NCI-H2029 treated with DMSO at 0.1 percent for 48 hours (cell line): ENCODE results near the gene ABHD1.
A peak's percentile ranks its signal among the peaks of the same experiment; 100 is the strongest.

ENCODE experiments used
- DNase-seq: peaks from one replicate; lab custom pipeline; 2025; lab: John Stamatoyannopoulos, UW

ABHD1 gene

DNA sequence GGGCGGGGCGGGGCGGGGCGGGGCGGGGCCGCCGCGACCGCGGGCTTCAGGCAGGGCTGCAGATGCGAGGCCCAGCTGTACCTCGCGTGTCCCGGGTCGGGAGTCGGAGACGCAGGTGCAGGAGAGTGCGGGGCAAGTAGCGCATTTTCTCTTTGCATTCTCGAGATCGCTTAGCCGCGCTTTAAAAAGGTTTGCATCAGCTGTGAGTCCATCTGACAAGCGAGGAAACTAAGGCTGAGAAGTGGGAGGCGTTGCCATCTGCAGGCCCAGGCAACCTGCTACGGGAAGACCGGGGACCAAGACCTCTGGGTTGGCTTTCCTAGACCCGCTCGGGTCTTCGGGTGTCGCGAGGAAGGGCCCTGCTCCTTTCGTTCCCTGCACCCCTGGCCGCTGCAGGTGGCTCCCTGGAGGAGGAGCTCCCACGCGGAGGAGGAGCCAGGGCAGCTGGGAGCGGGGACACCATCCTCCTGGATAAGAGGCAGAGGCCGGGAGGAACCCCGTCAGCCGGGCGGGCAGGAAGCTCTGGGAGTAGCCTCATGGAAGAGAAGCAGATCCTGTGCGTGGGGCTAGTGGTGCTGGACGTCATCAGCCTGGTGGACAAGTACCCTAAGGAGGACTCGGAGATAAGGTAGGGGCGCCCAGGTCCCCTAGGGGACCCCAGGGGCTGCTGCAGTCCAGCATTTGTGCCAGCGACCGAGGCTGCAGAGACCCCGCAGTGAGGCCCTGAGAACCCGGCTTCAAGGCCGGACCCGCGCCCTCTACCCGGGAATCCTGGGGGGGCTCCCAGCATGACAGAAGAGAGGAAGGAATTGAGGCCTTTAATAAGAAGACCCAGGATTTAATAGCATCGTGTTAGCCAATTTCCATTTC, 36.7 kb upstream of the ABHD1 start, which contains the start of gene KHK:
Gene KHK, plus strand, starts transcription at position 49 of the 870 bp plus-strand sequence. Its CDS starts 488 bp downstream, at position 537.
- peak; percentile 18 for DNase-seq

DNA sequence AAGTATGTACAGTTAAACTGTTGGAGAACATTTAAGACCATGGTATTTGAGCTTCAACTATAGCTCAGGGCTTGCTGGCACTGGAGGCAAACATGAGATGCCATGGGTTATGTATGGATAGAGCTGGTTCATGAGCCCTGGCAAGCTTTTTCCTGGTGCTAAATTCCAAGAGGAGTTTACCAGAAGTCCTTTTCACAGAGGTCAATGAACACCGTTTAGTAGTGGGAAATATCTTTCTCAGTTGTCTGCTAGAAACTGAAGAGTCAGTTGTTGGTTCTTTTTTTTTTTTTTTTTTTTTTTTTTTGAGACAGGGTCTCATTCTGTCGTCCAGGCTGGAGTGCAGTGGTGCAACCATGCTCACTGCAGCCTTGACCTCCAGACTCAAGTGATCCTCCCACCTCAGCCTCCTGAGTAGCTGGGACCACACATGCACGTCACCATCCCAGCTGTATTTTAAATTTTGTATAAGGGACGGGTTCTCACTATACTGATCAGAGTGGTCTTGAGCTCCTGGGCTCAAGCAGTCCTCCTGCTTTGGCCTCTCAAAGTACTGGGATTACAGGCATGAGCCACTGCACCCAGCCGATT, 35.7 kb upstream of the ABHD1 start:
- DNase-seq: no peak

DNA sequence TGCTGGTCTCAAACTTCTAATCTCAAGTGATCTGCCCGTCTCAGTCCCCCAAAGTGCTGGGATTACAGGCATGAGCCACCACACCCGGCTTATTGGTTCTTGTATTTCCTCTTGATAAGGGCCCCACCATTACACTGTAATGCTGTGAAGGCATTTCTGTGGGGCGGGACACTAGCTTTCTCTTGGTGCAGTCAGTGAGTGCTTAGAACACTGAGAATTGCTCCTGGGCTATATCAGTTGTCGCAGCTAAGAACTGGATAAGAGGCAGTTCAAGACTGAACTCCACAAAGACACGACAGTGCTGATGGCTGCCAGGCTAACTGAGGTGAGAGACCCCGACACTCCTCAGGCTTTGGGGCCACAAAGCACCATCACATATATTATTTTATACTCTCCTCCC, 35.0 kb upstream of the ABHD1 start:
- no peak for DNase-seq

DNA sequence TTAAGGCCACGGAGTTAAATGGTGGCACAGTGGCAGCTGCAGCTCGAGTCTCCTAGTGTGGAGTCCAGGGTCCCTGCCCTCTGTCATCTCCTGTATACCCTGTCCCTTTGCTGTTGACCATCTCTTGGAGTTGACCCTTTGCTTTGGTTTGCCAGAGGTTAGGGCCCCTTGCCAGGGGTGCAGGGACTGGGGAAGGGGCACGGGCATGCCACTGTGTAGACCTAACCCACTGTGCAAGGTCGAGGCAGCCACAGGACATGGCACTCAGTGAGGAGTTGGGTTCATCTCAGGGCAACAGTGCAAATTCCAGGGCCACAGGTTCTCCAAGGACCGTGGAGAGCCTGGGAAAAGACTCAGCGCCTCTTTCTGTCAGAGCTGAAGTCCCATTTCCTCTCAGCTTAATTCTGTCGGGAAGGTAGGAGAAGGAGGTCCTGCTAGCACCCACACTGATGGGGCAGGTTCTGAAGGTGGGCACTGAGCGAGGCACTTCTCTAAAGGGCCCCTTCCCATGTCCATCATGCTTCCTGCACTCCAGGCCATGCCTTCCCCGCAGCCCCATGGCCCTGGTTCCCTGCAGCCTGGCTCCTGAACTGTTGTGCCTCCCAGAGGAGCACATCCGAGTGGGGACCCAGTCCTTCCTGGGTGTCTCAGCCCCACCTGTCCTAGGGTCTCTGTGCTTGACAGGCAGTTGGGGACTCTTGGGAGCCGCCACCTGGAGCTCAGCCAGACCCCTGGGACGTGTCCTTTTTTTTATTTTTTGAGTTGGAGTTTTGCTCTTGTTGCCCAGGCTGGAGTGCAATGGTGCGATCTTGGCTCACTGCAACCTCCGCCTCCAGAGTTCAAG, 34.3 kb upstream of the ABHD1 start:
- no peak for DNase-seq

DNA sequence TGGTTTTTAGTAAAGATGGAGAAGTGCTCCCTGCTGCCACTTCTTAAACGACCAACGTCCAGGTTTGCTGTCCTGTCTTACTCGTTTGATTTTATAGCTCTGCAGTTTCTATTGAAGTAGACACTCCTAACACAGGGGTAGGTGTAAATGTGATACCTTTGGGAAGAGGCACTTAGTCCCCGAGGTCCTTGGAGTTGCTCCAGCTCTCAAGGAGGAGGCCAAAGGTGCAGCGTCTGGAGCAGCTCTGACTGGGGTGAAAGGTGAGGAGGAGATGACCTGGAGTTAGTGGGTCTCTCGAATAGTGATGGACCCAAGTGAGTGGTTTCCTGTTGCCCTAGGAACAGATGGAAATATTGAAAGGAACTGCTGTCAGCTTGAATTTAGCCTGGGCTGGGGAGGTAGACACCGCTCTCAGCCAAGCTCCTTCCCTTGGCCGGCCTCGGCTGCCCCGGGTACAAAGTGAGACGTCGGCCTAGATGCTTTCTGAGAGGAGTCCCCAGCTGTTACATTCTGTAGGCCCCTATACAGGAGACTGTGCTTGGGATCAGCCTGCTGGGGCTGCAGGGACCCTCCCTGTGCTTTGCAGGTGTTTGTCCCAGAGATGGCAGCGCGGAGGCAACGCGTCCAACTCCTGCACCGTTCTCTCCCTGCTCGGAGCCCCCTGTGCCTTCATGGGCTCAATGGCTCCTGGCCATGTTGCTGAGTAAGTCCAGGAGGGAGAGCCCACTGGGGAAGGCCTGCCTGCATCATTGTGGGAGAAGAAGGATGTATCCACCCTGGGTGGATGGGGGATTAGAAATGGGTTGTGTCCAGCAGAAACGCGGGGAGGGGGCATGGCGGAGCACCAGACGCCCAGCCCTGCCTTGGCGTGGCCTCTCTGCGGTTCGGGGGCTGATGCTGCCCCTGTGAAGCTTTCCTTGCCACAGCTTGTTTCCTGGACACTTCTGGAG, 31.6 kb upstream of the ABHD1 start:
- no peak for DNase-seq

DNA sequence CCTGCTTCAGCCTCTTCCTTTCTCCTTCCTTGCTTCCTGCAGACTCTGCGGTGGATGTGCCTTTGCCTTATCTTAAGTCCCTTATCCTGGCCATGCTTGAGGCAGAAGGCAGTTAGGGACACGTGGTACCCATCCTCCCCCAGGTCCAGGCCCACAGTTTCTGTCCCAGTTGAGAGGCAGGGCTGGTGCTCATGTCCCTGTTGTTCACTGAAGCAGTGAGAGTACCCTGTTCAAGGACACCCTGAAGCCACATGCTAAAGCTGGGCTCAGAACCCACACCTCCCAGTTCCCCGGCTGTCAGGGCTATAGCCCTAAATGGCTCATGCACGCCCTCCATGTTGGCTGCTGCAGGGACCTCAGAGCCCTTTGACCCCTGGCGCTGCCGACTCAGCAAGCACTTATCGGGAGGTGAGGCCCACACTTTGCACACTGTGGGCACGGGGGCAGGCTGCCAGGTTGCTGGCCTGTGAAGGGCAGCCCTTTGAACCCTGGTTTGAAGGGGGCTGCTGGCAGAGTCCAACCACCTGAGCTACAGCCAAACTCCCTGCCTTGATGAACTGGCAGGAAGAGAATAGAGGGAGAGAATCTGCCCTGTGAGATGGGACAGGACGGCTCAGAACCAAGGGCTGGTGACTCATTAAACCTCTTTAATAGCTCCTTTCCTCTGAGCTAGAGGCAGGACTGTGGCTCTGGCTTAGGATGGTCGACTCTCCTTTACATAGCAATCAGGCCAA, 30.8 kb upstream of the ABHD1 start:
- no peak for DNase-seq

DNA sequence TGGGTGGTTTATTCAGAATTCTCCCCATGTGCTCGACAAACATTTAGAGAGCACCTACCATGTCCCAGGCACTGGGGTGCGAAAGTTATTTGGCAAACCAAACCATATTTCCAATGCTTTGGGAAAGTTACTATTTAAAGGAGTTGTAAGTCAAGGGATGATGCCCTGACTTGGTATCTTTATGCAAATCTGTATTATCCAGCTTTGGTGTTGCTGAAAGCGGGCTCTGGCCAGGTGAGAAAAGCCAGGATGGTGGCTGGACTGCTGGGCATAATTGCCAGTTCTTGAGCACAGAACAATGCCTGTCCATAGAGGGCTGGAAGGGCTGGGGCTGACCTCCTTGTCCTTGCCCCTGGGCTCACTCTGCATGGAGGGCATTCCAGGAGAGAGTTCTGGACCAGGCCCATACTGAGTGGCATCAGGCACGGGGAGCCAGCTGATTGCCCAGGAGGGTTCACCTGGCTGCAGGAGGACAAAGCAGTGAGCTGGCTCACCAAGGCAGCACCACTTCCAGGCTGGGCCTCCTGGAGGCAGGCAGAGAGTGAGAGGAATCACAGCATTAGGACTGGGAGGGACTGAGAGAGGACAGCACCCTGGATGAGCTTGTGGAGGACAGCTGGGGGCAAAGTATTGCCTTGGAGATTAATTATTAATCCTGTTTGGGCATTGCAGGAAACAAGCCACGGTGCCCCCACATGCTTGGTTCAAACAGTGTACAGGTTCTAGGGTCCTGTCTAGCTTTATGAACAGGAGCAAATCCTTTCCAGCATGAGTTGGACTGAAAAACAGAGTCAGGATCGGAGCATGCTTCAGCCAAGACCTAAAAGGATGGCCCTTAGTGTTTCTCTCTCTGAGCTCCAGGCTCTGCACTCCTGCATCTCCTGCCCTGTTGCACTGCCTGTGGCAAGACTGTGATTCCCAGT, 29.9 kb upstream of the ABHD1 start:
- DNase-seq: no peak

DNA sequence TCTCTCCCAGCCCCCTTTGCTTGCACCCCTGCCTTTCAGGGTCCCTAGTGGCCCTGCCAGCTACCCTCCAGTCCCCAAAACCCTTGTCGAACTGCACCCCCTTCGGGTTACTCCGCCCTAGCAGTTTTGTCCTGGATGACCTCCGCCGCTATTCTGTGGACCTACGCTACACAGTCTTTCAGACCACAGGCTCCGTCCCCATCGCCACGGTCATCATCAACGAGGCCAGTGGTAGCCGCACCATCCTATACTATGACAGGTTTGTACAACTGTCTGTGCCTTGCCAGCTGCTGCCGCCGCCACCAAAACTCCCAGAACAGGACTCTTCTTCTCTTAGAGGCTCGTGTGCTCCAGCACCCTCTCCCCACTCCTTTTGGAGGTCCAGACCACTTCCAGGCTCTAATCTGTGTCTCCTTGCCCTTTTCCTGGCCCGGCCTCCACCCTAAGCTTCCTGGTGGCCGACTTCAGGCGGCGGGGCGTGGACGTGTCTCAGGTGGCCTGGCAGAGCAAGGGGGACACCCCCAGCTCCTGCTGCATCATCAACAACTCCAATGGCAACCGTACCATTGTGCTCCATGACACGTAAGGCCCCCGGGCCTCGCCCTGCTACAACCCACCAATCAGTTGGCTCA, 29.1 kb upstream of the ABHD1 start:
- no peak for DNase-seq

DNA sequence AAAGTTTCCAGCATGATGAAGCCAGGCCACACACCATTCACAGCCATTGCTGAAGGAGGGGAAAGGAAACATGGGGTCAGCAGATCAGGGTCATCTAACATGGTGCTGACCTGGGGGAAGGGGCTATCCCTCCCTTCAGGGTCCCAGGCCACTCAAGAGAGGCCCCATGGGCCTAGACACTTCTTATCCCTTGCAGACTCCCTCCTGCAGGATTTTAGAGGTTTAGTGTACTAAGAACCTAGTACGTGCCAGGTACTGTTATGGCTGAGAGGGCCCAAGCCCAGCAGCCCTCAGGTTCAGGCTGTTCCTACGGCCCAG, 28.2 kb upstream of the ABHD1 start:
- DNase-seq: no peak

DNA sequence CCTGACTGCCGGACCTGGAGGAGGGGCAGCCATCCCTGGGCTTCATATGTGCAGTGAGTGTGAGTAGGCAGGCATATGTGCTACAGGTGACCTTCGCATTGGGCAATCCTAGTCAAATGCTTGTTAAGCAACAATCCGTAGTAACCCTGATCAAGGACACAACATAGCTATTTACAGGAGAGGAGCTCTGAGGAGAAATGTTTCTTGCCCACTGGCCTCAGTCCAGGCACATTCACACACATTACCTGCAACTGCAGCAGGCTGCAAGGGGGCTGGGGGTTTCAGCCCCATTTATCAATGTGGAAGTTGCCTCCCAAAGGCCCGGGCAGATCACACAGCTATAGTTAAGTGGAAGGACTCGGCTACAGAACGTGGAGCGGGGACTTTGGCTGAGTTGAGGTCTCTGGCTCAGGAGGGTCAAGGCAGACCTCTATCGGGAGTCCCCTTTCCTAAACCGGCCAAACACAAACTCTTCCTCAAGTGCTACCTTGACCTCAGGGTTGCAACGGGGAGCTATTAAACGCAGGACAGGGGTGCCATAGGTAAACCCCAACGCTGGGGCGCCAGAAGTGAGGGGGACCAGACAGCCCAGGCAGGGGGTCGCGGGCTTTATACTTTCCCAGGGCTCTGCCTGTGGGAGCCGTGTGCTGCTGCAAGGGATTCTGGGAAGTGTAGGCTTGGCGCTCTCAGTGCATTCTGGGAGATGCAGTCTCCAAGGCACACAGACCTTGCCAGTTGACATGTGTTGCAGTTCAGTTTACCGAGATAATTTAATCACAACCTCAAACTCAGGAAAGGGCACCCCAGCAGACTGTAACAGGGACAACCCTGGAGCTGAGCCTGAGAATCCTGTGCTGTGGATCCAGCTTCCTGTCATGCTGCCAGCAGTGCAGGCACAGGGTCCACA, 27.6 kb upstream of the ABHD1 start:
- DNase-seq: peak; percentile 43

DNA sequence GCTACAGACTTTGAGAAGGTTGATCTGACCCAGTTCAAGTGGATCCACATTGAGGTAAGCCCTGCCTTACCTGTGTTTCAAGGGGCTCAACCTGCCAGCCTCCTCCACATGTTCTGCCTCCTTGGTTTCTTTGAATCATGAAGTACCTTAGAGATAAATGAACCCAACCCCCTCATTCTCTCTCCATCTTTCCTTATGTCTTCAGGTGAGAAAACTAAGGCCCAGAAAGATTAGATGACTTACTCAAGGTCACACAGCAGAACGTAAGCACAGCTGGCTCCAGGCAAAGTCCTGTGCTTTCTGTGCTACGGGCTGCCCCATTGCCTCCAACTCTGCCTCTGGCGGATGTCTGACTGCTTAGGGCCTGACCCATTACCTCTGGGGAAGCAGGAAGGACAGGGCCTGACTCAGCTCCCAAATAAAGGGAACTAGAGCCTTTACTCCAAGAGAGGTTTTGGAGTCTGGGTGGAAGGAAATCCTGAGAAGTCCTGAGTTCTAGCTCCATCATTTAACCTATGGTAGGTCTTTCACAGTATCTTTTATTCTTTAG, 26.8 kb upstream of the ABHD1 start:
- no peak for DNase-seq

DNA sequence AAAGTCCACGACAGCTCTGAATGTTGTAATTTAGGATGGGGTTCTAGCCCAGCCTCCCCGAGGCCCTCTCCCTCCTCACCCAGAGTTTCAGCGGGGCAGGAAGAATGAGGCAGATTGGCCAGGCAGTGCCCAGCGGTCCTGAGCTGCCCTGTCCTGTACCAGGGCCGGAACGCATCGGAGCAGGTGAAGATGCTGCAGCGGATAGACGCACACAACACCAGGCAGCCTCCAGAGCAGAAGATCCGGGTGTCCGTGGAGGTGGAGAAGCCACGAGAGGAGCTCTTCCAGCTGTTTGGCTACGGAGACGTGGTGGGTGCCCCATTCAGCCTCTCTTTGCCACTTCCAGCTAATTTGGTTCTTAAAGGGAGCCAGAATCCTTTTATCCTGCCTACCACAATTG, 26.3 kb upstream of the ABHD1 start:
- no peak for DNase-seq

DNA sequence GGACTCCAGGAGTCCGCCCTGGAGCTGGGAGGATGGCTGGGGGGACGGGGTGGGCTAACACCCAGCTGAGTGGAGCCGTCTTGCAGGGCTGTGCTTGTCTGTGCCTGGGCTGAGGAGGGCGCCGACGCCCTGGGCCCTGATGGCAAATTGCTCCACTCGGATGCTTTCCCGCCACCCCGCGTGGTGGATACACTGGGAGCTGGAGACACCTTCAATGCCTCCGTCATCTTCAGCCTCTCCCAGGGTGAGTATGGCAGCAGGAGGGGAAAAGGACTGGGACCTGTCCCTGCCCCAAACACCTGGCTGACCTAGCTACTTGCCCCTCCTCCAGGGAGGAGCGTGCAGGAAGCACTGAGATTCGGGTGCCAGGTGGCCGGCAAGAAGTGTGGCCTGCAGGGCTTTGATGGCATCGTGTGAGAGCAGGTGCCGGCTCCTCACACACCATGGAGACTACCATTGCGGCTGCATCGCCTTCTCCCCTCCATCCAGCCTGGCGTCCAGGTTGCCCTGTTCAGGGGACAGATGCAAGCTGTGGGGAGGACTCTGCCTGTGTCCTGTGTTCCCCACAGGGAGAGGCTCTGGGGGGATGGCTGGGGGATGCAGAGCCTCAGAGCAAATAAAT, 24.2 kb upstream of the ABHD1 start:
- DNase-seq: no peak

DNA sequence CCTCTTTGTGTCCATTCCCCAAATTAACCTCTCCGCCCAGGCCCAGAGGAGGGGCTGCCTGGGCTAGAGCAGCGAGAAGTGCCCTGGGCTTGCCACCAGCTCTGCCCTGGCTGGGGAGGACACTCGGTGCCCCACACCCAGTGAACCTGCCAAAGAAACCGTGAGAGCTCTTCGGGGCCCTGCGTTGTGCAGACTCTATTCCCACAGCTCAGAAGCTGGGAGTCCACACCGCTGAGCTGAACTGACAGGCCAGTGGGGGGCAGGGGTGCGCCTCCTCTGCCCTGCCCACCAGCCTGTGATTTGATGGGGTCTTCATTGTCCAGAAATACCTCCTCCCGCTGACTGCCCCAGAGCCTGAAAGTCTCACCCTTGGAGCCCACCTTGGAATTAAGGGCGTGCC, 23.6 kb upstream of the ABHD1 start:
- DNase-seq: no peak

DNA sequence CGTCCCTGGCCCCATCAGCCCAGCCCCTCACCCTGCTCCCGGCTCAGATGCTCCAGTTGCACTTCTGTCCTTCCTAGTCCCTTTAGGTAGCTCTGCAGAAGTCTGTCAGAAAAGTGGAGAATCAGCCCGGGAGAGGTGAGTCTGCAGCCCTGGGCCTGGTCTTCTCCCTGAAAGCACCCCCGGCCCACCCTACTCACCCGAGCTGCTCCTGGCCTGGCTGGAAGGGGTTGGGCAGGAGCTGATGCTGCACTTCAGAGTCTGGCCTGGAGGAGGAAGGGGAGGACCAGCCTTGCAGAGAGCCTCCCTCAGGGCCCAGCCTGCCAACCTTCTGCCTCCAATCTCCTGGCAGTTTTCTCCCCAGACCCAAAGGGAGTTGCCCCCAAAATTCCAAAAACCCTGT, 21.3 kb upstream of the ABHD1 start:
- no peak for DNase-seq

DNA sequence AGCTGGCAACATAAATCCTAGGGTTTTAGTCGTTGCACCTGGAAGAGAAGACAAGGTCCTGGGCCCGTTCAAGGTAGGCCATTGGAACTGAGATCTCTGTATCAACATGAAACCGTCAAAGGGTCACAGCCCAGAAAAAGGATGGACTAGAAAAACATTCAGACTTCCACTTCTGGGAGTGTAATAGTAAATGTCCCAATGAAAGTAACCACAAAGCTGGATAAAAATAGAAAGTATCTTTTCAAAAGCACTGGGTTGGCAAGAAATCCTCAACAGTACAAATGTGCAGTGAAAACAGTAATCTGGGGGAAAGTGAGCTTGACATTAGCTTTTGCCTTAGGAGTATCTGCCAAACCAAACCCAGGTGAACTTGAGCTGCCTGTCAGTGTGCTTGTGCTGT, 17.6 kb upstream of the ABHD1 start:
- DNase-seq: no peak

DNA sequence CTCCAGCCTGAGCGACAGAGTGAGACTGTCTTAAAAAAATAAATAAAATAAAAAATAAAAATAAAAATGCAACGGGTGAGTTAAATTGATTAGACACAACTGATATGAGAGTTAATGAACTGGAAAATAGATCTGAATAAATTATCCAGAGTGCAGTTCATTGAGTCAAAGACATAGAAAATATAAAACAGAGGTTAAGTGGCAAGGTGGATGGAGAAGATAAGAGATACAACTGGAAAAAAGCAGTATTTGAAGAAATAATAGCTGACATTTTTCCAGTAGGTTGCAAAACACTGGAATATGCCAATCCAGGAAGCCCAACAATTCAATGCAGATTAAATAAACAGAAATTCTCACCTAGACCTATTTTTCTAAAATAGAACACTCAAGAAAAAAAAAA, 15.4 kb upstream of the ABHD1 start:
- no peak for DNase-seq

DNA sequence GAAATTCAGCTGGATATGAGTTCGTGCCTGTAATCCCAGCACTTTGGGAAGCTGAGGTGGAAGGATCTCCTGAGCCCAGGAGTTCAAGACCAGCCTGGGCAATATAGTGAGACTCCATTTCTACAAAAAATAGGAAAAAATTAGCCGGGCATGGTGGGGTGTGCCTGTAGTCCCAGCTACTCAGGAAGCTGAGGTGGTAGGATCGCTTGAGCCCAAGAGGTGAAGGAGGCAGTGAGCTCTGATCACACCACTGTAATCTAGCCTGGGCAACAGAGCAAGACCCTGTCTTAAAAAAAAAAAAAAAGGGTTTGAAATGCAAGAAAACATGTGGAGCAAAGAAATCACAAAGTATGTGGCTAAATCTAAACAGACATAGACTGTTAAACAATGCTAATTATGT, 14.5 kb upstream of the ABHD1 start:
- DNase-seq: no peak
